ENCODE data around the gene SERTAD1.

The SERTAD1 gene

DNA sequence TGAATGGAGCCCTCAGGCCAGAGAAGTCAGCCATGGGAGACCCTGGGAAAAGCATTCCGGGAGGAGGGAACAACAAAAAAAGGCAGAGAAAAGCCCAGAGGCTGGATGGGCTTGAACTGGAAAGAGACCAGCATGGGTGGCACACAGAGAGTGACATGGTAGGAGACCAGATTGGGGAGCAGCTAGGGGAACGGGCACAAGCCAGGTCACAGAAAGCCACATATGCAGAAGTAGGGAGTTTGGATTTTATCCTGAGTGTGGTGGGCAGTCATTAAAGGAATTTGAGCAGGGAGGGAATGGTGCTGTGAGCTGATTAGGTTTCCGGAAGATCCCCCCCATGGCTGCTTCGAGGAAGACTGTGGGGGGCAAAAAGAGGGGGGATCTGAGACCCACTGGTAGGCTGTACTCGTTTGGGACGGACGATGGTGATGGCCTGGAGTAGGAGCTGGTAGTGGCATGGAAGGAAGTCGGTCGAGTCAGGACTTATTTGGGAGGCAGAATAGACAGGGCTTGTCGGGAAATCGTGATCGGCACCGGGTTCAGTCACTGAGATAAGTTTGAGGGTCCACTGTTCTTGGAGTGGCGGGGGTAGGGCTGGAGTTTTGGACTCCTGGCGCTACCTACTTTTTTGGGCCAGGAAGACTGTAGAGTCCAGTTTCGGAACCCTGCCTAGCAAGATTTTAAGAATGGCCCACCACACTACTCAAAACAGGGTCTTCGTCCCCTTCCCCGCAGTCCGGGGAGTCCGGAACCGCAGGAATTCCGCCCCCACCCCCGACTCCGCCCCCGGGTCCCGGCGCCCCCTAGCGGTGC is 949 bp downstream of the SERTAD1 start:
- Histone ChIP-seq H3K27me3 (ENCODE audit: control insufficient read depth, low read length) (no peaks in the 10 kb centered on the region), H3K4me2 (ENCODE audit: low read length) (peak overlapping the region; percentile 100), H3K9me3 (ENCODE audit: control insufficient read depth, insufficient read depth, low read length) (no peaks in the 10 kb centered on the region), H3K4me3 (ENCODE audit: low read length) (peak overlapping the region; percentile 99), H3K27ac (ENCODE audit: low read depth, low read length) (peak overlapping the region; percentile 71), H3F3A (ENCODE audit: control insufficient read depth, insufficient read depth) (peaks cover 6% of the 10 kb centered on the region), H3K36me3 (ENCODE audit: control insufficient read depth, low read length) (peaks cover 12% of the 10 kb centered on the region), H3K4me1 (ENCODE audit: control insufficient read depth, low read length) (peaks cover 29% of the 10 kb centered on the region), H3K79me2 (ENCODE audit: control insufficient read depth, low read length) (peaks cover 13% of the 10 kb centered on the region), H3K9me2 (replicated peaks; ENCODE audit: control insufficient read depth, low read length) (no peaks in the 10 kb centered on the region), H4K20me1 (ENCODE audit: control insufficient read depth, insufficient read depth, low read depth, low read length) (no peaks in the 10 kb centered on the region)
- TF ChIP-seq, protein P1, sequence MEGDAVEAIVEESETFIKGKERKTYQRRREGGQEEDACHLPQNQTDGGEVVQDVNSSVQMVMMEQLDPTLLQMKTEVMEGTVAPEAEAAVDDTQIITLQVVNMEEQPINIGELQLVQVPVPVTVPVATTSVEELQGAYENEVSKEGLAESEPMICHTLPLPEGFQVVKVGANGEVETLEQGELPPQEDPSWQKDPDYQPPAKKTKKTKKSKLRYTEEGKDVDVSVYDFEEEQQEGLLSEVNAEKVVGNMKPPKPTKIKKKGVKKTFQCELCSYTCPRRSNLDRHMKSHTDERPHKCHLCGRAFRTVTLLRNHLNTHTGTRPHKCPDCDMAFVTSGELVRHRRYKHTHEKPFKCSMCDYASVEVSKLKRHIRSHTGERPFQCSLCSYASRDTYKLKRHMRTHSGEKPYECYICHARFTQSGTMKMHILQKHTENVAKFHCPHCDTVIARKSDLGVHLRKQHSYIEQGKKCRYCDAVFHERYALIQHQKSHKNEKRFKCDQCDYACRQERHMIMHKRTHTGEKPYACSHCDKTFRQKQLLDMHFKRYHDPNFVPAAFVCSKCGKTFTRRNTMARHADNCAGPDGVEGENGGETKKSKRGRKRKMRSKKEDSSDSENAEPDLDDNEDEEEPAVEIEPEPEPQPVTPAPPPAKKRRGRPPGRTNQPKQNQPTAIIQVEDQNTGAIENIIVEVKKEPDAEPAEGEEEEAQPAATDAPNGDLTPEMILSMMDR (IDR thresholded peaks at IDR 0.05; ENCODE audit: low read depth, low read length, poor library complexity, severe bottlenecking): no peak
- TF ChIP-seq EZH2phosphoT487 (IDR thresholded peaks at IDR 0.05; ENCODE audit: borderline replicate concordance, low read length): no peak

DNA sequence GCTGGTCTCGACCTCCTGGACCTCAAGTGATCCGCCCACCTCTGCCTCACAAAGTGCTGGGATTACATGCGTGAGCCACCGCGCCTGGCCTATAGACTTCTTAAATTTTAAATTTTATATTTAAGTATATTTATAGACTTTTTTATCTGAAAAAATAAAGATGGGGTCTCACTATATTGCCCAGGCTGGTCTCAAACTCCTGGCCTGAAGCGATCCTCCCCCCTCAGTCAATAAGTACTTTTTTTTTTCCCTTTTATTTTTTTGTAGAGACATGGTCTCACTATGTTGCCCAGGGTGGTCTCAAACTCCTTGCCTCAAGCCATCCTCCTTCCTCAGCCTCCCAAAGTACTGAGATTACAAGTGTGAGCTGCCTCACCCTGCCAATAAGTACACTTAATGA is 1.9 kb downstream of the SERTAD1 start:
- H3K4me3 ChIP-seq (ENCODE audit: low read length): no peak overlapping the region
- no peaks in the 10 kb centered on the region for H3K27me3 ChIP-seq (ENCODE audit: control insufficient read depth, low read length)
- peaks cover 12% of the 10 kb centered on the region for H3K36me3 ChIP-seq (ENCODE audit: control insufficient read depth, low read length)
- peaks cover 34% of the 10 kb centered on the region for H3K4me1 ChIP-seq (ENCODE audit: control insufficient read depth, low read length)
- no peaks in the 10 kb centered on the region for H3K9me3 ChIP-seq (ENCODE audit: control insufficient read depth, insufficient read depth, low read length)
- H3K4me2 ChIP-seq (ENCODE audit: low read length): no peak overlapping the region
- H3F3A ChIP-seq (ENCODE audit: control insufficient read depth, insufficient read depth): peaks cover 6% of the 10 kb centered on the region
- no peak overlapping the region for H3K27ac ChIP-seq (ENCODE audit: low read depth, low read length)
- TF ChIP-seq, protein P1 (IDR thresholded peaks at IDR 0.05; ENCODE audit: low read depth, low read length, poor library complexity, severe bottlenecking): no peak
- no peak for TF ChIP-seq EZH2phosphoT487 (IDR thresholded peaks at IDR 0.05; ENCODE audit: borderline replicate concordance, low read length)
- no peaks in the 10 kb centered on the region for H3K9me2 ChIP-seq (replicated peaks; ENCODE audit: control insufficient read depth, low read length)
- H4K20me1 ChIP-seq (ENCODE audit: control insufficient read depth, insufficient read depth, low read depth, low read length): no peaks in the 10 kb centered on the region
- peaks cover 13% of the 10 kb centered on the region for H3K79me2 ChIP-seq (ENCODE audit: control insufficient read depth, low read length)

DNA sequence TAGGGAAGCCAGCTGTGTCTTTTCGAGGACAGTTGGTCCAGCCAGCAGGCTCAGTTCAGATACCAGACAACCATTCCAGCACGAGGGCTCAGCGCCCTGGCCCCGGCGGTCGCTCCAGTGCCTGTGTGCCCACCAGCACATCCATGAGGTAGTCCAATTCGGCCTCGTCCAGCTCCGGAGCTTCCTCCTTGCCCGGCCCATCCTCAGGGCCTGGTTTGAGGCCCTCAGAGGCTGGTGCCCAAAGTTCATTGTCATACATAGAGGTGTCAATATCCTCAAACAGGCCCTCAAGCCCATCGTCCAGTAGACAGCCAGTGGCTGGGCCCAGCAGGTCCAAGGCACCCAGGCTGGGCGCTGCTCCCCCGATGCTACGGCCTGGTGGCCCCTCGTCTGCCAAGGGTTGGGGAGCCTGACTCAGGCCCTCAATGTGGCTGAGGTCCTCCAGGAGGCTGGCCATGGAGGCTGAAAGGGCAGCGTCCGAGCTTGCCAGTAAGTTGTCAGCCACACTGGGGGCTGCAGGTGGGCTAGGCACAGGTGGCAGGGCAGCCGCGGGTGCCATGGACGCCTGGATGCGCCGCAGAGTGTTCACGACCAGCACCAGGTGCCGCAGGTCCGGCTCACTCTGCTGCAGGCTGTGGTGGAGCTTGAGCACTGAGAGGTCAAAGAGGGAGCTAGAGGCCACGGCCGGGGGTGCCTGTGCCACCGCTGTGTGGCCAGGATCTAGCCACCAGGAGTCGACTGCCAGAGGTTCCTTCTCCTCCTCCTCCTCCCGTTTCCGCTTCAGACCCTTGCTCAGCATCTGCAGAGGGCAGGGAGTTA is 2.8 kb downstream of the SERTAD1 start:
- TF ChIP-seq, protein P1 (IDR thresholded peaks at IDR 0.05; ENCODE audit: low read depth, low read length, poor library complexity, severe bottlenecking): no peak
- no peak for TF ChIP-seq EZH2phosphoT487 (IDR thresholded peaks at IDR 0.05; ENCODE audit: borderline replicate concordance, low read length)
- H3K4me2 ChIP-seq (ENCODE audit: low read length): no peak overlapping the region
- no peak overlapping the region for H3K27ac ChIP-seq (ENCODE audit: low read depth, low read length)

More for the DNA sequence above, 2.8 kb downstream of the SERTAD1 start:
- no peaks in the 10 kb centered on the region for H3K27me3 ChIP-seq (ENCODE audit: control insufficient read depth, low read length)
- peaks cover 40% of the 10 kb centered on the region for H3K4me1 ChIP-seq (ENCODE audit: control insufficient read depth, low read length)
- H4K20me1 ChIP-seq (ENCODE audit: control insufficient read depth, insufficient read depth, low read depth, low read length): no peaks in the 10 kb centered on the region
- H3K9me3 ChIP-seq (ENCODE audit: control insufficient read depth, insufficient read depth, low read length): no peaks in the 10 kb centered on the region
- peaks cover 7% of the 10 kb centered on the region for H3F3A ChIP-seq (ENCODE audit: control insufficient read depth, insufficient read depth)
- peaks cover 12% of the 10 kb centered on the region for H3K36me3 ChIP-seq (ENCODE audit: control insufficient read depth, low read length)
- no peaks in the 10 kb centered on the region for H3K9me2 ChIP-seq (replicated peaks; ENCODE audit: control insufficient read depth, low read length)
- peaks cover 13% of the 10 kb centered on the region for H3K79me2 ChIP-seq (ENCODE audit: control insufficient read depth, low read length)
- H3K4me3 ChIP-seq (ENCODE audit: low read length): no peak overlapping the region

Measured in DOHH2 (cell line).